ENCODE measurements around the gene NAT9.
A peak's percentile ranks its signal among the peaks of the same experiment; 100 is the strongest.

The NAT9 gene

DNA sequence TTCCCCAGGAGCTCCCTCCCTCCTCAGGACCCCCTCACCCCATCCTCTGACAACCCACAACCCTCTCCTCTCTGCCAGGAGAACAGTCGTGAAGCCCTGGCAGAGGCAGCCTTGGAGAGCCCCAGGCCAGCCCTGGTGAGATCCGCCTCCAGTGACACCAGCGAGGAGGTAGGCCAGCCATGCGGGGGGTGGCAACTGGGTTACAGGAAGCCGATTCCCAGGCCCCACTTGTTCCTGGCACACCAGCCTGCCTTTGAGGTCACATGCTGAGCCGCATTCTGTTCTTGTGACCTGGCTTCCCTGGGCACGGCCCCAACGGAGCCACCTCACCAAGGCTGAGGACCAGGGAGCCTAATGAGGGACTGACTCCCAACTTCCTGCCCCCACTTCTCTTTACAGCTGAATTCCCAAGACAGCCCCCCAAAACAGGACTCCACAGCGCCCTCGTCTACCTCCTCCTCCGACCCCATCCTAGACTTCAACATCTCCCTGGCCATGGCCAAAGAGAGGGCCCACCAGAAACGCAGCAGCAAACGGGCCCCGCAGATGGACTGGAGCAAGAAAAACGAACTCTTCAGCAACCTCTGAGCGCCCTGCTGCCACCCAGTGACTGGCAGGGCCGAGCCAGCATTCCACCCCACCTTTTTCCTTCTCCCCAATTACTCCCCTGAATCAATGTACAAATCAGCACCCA lies 7.9 kb downstream of the NAT9 start:
- peak overlapping the region; percentile 66 for H3K27ac ChIP-seq
- no peak for TF ChIP-seq ZFX (IDR thresholded peaks at IDR 0.05)
- TF ChIP-seq CTCF (conservative IDR thresholded peaks at IDR 0.05) = no peak

GRCh38 chr17:74767111-74767516 lies 9.0 kb downstream of the NAT9 start:
- peak overlapping the region; percentile 66 for H3K27ac ChIP-seq

DNA sequence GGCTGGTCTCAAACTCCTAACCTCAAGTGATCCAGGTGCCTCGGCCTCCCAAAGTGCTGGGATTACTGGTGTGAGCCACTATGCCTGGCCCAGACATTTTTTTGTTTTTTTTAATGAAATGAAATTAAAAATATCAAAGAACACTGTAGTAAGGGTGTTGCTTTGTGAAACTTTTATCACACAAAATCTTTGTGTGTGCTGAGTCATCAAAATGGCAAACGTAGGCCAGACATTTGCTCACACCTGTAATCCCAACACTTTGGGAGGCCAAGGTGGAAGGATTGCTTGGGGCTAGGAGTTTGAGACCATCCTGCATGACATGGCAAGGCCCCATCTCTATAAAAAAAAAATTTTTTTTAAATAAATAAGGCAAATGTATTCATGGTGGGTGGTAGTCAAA lies 9.7 kb downstream of the NAT9 start:
- TF ChIP-seq ZFX (IDR thresholded peaks at IDR 0.05) (no peak), CTCF (conservative IDR thresholded peaks at IDR 0.05) (no peak)
- H3K27ac ChIP-seq = no peak overlapping the region

More at GRCh38 chr17:74767111-74767516, 9.0 kb downstream of the NAT9 start:
- TF ChIP-seq ZFX (IDR thresholded peaks at IDR 0.05) (no peak), CTCF (conservative IDR thresholded peaks at IDR 0.05) (no peak)

- H3K27ac ChIP-seq = no peak overlapping the region; the same call in 1 of the 2 replicates
- TF ChIP-seq ZFX (IDR thresholded peaks at IDR 0.05) = no peak
- no peak for TF ChIP-seq CTCF (conservative IDR thresholded peaks at IDR 0.05)
Observed at GRCh38 chr17:74764751-74765286, 11.3 kb downstream of the NAT9 start.

DNA sequence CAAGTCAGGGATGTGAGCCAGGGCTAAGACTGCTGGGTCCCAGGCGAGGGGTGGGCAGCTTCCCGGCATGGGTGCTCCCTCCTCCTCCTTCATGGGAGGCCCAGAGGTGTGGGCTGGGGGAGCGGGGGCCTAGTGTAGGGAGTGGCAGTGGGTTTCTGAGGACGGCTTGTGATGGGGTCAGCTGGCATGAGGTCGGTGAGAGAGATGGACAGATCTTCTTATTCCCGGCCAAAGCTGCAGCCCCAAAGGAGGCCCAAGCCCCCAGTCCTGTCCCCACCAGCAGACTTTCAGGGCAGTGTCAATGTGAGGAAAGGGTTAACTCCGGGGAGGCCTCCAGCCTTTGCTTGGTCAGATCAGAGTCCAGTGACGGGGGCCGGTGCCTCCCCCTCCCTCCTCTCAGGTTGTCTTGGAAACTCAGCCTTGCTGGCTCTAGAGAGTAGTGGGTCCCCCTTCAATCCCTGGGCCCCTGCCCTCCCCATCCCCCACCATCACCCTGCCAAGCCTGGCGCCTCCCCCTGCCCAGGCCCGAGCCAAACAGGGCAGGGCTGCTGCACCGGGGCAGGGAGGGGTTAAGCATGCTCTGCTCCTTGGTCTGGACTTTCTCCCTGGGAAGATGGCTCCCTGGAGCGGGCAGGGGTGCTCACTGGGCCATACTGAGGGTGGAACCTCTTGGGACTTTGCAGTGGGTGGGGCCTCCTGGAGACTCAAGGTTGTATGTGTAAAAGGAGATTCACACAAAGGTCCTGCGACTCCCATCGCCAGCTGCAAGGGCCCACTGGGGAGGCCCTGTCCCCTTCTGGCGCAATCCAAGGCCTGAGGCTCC lies 12.4 kb downstream of the NAT9 start:
- no peak for TF ChIP-seq CTCF (conservative IDR thresholded peaks at IDR 0.05)

DNA sequence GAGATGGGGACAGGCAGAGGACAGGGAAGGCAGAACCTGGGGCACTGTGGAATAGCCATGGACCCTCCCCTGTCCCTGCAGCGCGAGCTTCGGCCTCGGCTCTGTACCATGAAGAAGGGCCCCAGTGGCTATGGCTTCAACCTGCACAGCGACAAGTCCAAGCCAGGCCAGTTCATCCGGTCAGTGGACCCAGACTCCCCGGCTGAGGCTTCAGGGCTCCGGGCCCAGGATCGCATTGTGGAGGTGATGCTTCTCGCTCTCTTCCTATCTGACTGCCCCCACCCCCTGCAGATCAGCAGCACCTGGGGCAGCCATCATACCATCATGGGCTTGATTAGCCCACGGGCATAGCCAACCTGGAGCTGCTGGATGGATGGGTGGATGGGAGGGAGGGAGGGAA lies 14.2 kb downstream of the NAT9 start:
- H3K27ac ChIP-seq = peak overlapping the region; percentile 98
- TF ChIP-seq CTCF (conservative IDR thresholded peaks at IDR 0.05) (no peak), ZFX (IDR thresholded peaks at IDR 0.05) (no peak)

More for the DNA sequence above, 12.4 kb downstream of the NAT9 start:
- peak overlapping the region; percentile 98 for H3K27ac ChIP-seq

GRCh38 chr17:74761419-74761818 lies 14.7 kb downstream of the NAT9 start:
- peak overlapping the region; percentile 98 for H3K27ac ChIP-seq
- TF ChIP-seq CTCF (conservative IDR thresholded peaks at IDR 0.05) = no peak
- no peak for TF ChIP-seq ZFX (IDR thresholded peaks at IDR 0.05)
